Embryonic facial prominence (tissue), 1 donor: Measurements from ENCODE around the gene ARHGAP42.
"Not testable (repeated sequence)": the region's sequence is repeated elsewhere in the genome, so short reads cannot be mapped to it uniquely, and the experiment has no call there.

Experiments
- DNase-seq: peaks from one replicate; pipeline ENCODE4 v3.0.0-alpha.2; 2016; ENCODE audit errors: extremely low spot score

ARHGAP42 gene, protein sequence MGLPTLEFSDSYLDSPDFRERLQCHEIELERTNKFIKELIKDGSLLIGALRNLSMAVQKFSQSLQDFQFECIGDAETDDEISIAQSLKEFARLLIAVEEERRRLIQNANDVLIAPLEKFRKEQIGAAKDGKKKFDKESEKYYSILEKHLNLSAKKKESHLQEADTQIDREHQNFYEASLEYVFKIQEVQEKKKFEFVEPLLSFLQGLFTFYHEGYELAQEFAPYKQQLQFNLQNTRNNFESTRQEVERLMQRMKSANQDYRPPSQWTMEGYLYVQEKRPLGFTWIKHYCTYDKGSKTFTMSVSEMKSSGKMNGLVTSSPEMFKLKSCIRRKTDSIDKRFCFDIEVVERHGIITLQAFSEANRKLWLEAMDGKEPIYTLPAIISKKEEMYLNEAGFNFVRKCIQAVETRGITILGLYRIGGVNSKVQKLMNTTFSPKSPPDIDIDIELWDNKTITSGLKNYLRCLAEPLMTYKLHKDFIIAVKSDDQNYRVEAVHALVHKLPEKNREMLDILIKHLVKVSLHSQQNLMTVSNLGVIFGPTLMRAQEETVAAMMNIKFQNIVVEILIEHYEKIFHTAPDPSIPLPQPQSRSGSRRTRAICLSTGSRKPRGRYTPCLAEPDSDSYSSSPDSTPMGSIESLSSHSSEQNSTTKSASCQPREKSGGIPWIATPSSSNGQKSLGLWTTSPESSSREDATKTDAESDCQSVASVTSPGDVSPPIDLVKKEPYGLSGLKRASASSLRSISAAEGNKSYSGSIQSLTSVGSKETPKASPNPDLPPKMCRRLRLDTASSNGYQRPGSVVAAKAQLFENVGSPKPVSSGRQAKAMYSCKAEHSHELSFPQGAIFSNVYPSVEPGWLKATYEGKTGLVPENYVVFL

DNA sequence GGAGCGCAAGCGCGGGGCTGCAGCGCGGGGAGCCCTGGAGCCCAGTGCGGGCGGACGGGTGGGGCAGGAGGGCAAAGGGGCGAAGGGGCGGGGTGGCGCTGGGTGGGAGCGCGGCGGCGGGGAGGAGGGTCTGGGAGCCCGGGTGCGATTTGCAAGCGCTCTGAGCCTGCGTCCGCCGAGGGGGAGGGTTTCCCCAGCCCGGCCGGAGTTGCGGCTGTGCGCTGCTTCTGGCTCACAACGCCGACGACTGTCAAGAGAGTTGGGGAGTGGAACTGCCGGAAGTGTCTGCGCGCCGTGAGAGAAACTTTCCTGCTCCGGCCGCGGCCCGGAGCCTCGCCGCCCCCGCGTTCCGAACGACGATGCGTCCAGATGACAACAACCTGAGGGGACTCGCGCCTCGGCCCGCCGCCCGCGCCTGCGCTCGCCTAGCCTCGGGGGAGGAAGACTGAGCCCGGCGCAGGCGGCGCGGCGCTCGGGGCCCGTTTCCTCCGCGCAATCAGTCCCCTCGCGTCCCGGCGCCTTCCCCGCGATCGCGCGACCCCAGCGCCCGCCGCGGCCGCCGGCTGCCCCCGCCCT is at the start of gene ARHGAP42:
ARHGAP42 (plus strand) TSS at position 235 of the 576 bp plus-strand sequence. CDS start 391 bp downstream, outside the sequence.
- DNase-seq = no peak

DNA sequence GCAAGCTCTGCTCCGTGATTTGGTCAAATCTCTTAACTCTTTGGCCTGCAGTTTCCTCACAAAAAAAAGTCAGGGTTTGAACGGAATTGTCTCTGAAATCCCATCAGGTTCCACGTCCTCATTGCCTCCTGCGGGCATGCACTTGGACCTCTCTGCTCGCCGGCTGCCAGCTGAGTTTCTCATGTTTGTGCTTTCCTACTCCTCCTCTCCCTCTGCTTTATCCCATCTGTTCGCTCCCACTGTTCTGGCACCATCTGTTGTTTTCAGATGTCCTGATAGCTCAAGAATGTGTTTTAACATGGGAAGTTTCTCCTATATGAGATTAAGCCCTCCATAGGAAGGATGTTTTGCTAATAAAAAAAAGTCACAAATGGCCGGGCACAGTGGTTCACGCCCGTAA is 49.4 kb upstream of the ARHGAP42 start:
- no peak for DNase-seq

DNA sequence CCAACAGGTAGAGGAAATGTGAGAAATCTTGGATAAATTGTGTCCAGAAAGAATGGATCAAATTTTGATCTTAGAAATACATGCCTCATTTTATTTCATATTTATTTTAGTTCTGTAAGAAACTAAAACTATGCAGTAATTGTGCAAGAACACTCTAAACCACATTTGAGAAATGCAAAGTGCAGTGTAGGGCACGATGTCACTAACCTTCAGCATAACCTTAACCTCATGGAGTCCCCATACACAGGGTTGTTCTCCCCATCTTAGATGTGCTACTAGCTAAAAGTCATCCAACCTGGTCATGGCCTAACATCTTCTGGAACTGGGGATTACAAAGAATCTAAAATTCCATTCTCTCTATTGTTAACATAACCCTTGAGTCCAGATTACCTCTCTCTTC is 48.4 kb upstream of the ARHGAP42 start:
- no peak for DNase-seq

DNA sequence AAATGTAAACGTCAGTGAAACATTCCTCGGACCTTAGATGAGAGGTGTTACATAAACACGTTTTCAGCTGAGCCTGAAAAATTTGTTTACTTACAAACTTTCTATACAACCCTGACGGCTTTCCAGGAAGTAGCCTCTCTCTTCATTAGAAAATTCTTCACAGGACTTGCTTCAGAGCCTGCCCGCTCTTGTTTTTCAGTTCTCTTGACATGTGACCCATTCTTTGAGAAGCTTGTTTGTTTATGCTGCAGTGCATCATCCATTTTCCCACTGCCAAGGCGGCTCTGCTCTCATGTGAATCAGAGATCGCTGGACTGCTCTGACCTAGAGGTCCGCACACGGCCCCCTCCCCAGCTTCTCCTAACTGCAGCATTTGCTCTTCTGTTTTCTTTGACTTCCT is 47.9 kb upstream of the ARHGAP42 start:
- DNase-seq = peak; percentile 14

DNA sequence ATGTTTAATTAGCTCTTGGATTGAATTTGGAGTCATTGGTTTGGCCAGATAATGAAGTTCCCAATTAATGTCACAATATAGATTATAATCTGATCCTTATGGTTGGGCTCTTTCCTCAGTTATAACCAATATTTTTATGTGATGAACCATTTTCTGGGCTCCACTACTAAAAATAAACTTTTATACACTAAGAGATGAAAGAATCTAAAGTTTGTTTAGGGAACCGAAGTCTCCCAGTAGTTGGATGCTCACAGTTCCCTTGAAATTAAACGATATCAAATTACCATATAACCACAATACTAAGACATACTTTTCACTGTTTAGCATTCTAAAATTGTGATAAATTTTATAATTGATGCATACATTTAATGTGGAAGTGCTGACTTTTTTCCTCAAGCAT is 47.0 kb upstream of the ARHGAP42 start:
- no peak for DNase-seq

DNA sequence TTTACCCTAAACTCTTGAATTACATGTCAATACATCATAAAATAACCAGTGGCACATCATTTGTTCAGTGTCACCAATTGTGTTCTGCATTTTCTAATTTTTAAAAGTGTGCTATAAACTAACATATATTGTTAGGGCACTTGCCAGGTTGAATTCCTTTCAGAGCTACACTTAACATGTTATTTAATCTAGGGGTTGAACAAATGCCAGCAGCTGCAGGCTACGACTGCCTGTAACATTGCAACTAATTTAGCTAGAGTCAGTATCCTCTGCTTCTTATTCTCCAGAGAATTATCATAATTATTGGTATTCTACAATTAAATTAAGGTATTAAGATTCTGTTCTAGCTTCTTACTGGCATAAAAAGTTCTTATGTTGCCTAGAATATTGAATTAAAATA is 46.4 kb upstream of the ARHGAP42 start:
- no peak for DNase-seq

DNA sequence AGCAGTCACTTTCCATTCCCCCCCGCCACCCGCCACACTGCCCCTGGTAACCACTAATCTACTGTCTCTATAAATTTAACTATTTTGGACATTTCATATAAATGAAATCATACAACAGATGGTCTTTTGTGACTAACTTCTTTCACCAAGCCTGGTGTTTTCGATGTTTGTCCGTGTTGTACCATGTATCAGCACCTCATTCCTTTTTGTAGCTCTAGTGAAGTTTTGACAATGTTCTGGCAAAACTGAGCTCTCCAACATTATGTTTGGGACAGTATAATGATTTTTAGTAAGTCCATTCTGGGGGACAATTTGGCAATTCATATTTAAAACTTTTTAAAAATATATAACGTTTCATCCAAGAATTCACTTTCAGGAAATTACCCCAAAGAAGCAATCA is 45.6 kb upstream of the ARHGAP42 start:
- DNase-seq = no peak

DNA sequence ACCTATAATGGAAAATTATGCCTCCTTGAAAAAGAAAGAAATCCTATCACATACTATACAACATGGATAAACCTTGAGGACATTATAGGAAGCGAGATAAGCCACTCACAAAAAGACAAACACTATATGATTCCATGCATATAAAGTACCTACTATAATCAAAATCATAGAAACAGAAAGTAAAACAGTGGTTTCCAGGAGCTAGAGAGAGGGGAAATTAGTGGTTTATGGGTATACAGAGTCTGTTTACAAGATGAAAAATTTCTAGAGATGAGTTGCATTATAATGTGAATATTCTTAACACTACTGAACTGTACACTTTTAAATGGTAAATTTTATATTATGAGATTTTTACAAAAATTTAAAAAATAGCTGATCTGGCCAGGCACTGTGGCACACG is 40.5 kb upstream of the ARHGAP42 start:
- no peak for DNase-seq

DNA sequence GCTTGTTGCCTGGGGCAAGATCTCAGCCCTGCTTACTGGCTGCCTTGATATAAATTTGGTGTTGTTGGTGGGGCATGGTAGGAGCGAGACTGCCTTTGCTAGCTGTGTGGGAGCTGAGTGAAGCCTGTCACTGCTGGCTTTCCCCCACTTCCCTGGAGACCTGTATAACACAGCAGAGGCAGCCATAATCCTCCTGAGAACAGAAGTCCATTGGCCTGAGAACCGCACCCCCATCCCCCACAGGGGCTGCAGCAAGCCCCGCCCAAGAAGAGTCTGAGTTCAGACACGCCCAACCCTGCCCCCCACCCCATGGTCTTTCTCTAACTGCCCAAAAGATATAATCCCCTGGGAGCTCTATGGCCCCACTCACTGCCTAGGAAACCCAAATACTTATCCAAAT is 39.2 kb upstream of the ARHGAP42 start:
- no peak for DNase-seq

DNA sequence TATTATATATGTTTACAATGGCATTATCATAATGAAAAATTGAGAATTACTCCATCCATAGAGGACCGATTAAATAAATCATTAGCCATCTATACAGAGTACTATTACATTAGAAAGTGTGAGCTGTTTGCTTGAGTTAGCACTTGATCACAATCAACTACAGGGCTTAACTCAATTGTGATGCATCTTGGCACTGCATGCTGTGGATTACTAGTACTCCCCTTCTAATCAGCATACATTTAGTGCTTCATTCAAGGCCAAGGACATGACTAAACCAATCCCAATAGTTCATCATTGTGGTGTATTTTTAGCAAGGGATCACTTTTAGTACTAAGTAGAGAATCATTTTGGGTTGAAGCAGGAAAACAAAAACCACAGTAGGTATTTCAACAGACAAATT is 23.5 kb upstream of the ARHGAP42 start:
- DNase-seq = no peak

DNA sequence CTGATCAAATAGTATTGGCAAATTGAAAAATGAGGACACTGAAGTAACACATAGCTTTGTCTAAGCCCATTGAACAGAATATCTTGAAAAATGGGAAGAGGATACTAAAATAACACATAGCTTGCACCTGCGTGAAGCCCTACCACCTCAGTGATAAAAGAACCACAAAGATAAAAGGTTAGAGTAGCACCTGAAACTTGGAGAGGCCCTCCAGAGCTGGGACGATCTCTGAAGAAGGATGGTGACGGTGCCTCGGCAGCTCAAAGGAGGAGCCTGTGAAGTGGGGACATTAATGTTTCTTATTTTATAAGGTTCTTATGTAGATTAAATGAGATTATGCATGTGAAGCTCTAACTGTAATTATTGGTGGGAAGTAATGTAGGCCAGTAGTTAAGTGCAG is 23.1 kb upstream of the ARHGAP42 start:
- DNase-seq = no peak

DNA sequence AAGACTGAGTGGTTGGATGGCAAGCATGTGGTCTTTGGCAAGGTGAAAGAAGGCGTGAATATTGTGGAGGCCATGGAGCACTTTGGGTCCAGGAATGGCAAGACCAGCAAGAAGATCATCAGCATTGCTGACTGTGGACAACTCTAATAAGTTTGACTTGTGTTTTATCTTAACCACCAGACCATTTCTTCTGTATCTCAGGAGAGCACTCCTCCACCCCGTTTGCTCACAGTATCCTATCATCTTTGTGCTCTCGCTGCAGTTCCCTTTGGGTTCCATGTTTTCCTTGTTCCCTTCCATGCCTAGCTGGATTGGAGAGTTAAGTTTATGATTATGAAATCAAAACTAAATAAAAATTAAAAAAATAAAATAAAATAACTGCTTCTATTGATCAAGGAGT is 20.3 kb upstream of the ARHGAP42 start:
- DNase-seq = not testable (repeated sequence)

DNA sequence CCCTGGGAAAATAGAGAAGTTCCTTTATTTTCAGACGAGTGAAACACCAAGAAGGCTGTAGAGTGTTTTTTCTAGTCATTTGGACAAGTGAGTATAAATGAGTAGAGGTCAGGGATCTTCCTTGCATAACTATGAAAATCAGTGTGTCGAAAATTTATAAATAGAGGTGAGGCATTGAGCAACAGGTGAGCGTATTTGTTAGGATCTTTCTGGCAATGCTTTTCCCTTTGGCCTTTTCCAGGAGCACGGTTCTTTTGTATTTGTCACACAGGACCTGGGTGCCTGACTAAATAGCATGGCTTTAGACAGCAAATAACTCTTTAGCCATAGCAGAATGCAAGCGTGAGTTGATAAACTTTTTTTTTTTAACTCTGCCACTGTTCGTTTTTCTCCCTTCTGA is 19.6 kb upstream of the ARHGAP42 start:
- no peak for DNase-seq

DNA sequence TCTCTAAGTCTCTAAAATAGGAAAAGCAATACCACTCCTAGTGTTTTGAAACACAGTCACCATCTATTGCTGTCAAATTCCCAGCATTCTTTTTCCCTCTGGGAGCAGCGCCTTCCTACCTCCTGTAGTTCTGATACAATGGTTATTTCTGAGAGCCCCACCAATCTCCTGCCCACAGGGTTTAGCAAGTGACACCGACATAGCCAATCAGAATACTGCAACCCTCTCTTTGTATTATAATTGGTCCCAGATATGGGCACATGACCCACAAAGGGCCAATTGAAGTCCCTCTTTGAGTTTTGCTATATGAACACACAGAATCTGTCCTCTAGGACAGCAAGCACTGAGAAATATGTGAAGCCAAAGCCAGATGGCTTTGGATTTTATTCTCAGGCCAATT is 16.9 kb upstream of the ARHGAP42 start:
- DNase-seq = no peak

DNA sequence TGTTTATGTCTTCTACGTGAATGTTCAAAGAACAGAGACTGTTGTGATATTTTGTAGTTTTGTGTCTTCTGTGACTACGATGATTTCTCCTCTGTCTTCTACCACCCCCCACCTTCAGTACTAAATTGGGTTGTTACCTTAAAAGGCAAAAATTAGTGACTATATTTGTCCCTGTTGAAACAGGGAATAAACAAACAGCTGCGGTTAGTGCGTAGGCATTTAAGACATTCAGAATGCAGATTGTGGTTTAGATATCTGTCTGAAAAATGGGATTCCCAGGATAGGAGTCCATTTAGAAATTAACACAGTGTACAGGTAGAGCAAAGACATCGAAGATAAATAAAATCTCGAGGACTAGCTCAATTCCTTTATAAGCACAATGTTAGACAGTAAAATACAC is 15.6 kb upstream of the ARHGAP42 start:
- no peak for DNase-seq

DNA sequence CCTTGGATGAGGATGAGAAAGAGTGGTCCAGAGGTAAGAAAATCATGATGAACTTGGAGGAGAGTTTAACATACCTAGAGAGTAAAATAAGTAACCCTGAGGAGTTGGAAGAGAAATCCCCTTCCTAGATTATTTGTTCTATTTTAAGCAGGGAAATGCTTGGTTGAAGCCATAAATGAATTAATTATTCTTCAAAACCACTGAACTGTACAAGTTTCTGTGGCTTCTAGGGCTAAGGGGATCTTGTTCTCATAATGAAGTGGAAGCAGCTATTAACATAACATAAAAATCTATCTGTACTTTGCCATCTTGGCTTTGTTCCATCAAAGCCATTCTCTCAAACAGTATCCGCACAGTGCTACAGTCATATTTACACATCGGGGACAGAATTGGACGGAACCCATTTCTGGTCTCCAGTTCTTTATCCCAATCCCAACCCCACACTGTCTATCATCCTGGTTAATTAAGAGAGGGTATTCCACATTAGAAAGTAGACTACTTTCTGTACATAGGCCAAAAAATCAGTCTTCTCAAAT is 14.5 kb upstream of the ARHGAP42 start:
- DNase-seq = no peak

DNA sequence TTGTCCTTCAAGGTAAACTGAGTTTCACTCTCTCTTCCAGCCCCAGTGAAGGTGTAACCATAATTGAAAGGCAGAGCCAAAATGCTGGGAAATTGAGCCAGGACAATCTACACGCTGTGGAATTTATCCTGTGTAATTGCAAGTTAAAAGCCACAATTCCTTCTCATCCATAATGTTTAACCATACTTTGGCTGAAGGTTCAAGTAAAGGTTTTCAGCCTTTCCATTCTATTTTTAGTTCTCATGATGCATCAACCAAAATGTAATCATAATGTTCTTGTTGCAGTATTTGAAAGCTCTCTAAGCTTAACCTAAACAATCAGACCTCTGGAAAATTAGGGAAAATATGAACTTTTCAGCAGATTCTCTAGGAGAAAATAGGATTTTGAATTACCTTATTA is 14.0 kb upstream of the ARHGAP42 start:
- no peak for DNase-seq

DNA sequence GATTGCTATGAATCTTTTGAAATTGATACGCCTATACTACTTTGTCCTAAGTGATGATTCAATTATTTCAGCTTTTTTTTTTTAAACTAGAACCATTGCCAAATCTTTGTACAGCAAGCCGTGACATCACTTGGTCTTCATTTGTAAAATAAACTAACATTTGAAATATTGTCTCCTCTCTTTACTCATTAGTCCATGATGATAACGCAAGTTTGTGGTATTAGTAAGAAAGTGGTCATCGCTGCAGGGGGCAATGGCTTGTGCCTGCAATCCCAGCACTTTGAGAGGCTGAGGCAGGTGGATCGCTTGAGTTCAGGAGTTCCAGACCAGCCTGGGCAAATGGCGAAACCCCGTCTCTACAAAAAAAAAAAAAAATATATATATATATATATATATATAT is 12.9 kb upstream of the ARHGAP42 start:
- no peak for DNase-seq

DNA sequence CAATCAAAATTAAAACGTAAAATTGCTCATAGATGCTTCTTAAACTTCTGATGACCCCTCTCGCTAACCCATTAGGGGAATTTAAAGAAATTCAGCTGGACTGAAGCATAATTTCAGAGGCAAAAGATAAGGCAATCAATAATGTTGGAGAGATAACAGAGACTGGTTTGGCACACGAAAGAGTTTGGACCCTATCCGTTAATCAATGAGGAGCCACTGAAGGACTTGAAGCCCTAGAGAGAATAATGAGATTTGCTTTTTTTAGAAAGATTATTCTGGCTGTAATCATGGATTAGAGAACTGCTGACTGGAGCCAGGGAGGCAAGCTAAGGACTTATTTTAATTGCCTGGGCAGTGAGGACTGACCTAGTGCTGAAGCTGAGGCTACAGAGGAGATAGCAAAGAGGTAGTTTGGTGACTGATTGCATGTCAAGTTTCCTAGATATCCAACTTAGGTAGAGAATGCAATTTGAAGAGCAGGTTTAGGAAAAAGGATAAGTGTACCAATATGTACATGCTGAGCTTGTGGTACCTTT is 11.9 kb upstream of the ARHGAP42 start:
- no peak for DNase-seq

DNA sequence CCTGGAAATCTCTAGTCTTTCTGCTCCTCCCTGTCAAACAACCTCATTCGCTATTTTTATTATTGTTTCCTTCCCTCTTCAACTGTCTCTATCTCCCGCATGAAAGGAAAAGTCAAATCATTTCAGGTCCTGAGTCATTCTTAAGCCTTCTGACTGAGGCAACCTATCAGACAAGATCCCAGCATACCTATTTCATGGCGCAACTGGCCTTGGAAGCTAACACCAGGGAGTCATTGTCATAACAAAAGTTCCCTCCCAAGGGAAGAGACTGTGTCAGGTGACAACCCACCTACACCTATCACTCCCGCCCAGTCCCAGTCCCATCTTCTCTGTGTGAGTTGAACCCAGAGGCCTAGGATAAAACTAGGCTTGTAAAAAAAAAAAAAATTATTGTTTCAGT is 10.2 kb upstream of the ARHGAP42 start:
- DNase-seq = no peak

DNA sequence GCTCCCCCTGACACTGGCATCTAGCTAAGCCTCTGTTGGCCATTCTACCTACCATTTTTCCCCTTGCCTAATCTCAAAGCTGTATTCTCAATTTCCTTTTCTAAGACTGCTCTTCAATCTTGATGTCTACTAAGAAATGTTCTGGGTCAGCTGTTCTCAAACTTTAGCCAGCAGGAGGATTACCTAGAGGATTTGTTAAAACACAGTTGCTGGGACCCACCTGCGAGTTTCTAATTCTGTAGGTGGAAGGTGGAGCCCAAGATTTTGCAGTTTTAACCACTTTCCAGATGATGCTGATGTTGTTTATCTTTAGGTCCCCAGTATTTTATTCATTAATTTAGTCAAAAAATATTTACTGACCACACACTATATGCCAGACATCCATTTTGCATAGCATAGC is 9.3 kb upstream of the ARHGAP42 start:
- no peak for DNase-seq

DNA sequence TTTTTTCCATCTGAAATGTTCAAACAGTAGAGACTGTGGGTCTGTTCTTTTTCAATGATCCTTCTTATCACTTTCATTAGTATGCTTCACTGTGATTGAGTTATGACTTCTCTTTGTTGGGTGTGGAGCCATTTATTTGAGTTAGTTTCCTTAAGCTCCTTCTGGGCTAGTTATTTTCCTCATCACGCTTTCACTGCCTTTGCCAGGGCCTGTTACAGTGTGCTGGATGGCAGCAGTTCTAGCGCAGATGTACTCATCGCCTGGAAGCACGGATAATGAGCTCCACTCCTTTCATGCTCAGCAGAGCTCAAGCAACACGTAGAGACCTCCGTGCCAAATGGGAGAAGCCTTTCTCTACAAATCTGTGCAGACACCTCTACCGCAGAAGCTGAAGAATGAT is 7.0 kb upstream of the ARHGAP42 start:
- no peak for DNase-seq
